Measurements from ENCODE around the gene AKAP9. TPM values are rescaled to one million over a fixed set of nuclear protein-coding genes. Genes with fewer than 3 reads are reported as not detected.

Gene AKAP9
- total RNA-seq, 1 donor from 2014 or later: 37.6 TPM

GRCh38 chr7:92028226-92028625, 87.6 kb downstream of the AKAP9 start:
- no peaks in the 10 kb centered on the region for H3K4me1 Mint-ChIP-seq (ENCODE audit: unreplicated experiment)
- no peak overlapping the region for H3K4me3 Mint-ChIP-seq (ENCODE audit: unreplicated experiment)
- DNase-seq (ENCODE audit: low spot score): no peak
- TF ChIP-seq, protein P1, sequence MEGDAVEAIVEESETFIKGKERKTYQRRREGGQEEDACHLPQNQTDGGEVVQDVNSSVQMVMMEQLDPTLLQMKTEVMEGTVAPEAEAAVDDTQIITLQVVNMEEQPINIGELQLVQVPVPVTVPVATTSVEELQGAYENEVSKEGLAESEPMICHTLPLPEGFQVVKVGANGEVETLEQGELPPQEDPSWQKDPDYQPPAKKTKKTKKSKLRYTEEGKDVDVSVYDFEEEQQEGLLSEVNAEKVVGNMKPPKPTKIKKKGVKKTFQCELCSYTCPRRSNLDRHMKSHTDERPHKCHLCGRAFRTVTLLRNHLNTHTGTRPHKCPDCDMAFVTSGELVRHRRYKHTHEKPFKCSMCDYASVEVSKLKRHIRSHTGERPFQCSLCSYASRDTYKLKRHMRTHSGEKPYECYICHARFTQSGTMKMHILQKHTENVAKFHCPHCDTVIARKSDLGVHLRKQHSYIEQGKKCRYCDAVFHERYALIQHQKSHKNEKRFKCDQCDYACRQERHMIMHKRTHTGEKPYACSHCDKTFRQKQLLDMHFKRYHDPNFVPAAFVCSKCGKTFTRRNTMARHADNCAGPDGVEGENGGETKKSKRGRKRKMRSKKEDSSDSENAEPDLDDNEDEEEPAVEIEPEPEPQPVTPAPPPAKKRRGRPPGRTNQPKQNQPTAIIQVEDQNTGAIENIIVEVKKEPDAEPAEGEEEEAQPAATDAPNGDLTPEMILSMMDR (IDR thresholded peaks at IDR 0.05; ENCODE audit: unreplicated experiment): no peak
- no peak overlapping the region for H3K27ac Mint-ChIP-seq (ENCODE audit: unreplicated experiment)
- H3K36me3 Mint-ChIP-seq (ENCODE audit: low read depth, unreplicated experiment): peaks cover 31% of the 10 kb centered on the region
- H3K27me3 Mint-ChIP-seq (ENCODE audit: unreplicated experiment): no peaks in the 10 kb centered on the region
- peaks cover 5% of the 10 kb centered on the region for H3K9me3 Mint-ChIP-seq (ENCODE audit: unreplicated experiment)

DNA sequence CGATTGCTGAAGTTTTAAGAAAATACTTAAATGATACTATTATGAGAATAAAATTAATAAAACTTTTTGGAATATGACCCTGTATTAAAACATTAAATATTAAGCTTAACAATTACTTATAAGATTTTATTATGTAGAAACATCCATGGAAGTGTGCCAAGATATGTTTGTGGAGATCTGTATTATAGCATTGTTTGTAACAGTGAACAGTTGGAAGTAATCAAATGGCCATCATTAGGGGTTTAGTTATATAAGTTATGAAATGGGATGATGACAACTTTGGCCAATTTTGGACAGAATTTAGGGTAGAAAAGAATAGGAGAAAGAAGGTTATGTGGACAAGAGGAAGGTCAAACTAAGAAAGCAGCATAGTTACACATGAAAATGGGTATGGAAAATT, 88.0 kb downstream of the AKAP9 start:
- Mint-ChIP-seq H3K27me3 (ENCODE audit: unreplicated experiment) (no peaks in the 10 kb centered on the region), H3K36me3 (ENCODE audit: low read depth, unreplicated experiment) (peaks cover 27% of the 10 kb centered on the region), H3K4me1 (ENCODE audit: unreplicated experiment) (no peaks in the 10 kb centered on the region), H3K4me3 (ENCODE audit: unreplicated experiment) (no peak overlapping the region), H3K27ac (ENCODE audit: unreplicated experiment) (no peak overlapping the region), H3K9me3 (ENCODE audit: unreplicated experiment) (peaks cover 5% of the 10 kb centered on the region)
- DNase-seq (ENCODE audit: low spot score): no peak
- TF ChIP-seq, protein P1 (IDR thresholded peaks at IDR 0.05; ENCODE audit: unreplicated experiment): no peak

- H3K4me3 Mint-ChIP-seq (ENCODE audit: unreplicated experiment): no peak overlapping the region
- H3K9me3 Mint-ChIP-seq (ENCODE audit: unreplicated experiment): no peaks in the 10 kb centered on the region
- H3K36me3 Mint-ChIP-seq (ENCODE audit: low read depth, unreplicated experiment): peaks cover 12% of the 10 kb centered on the region
- TF ChIP-seq, protein P1 (IDR thresholded peaks at IDR 0.05; ENCODE audit: unreplicated experiment): no peak
- H3K4me1 Mint-ChIP-seq (ENCODE audit: unreplicated experiment): peaks cover 2% of the 10 kb centered on the region
- no peaks in the 10 kb centered on the region for H3K27me3 Mint-ChIP-seq (ENCODE audit: unreplicated experiment)
- DNase-seq (ENCODE audit: low spot score): no peak
- H3K27ac Mint-ChIP-seq (ENCODE audit: unreplicated experiment): no peak overlapping the region
Measured at GRCh38 chr7:92034116-92034515, 93.5 kb downstream of the AKAP9 start.

GRCh38 chr7:92035576-92035975, 94.9 kb downstream of the AKAP9 start:
- Mint-ChIP-seq H3K36me3 (ENCODE audit: low read depth, unreplicated experiment) (peaks cover 9% of the 10 kb centered on the region), H3K9me3 (ENCODE audit: unreplicated experiment) (no peaks in the 10 kb centered on the region), H3K27ac (ENCODE audit: unreplicated experiment) (peak overlapping the region; percentile 58), H3K4me1 (ENCODE audit: unreplicated experiment) (peaks cover 2% of the 10 kb centered on the region), H3K27me3 (ENCODE audit: unreplicated experiment) (no peaks in the 10 kb centered on the region), H3K4me3 (ENCODE audit: unreplicated experiment) (no peak overlapping the region)
- TF ChIP-seq, protein P1 (IDR thresholded peaks at IDR 0.05; ENCODE audit: unreplicated experiment): no peak
- no peak for DNase-seq (ENCODE audit: low spot score)

- Mint-ChIP-seq H3K4me3 (ENCODE audit: unreplicated experiment) (no peak overlapping the region), H3K9me3 (ENCODE audit: unreplicated experiment) (no peaks in the 10 kb centered on the region), H3K36me3 (ENCODE audit: low read depth, unreplicated experiment) (no peaks in the 10 kb centered on the region), H3K27ac (ENCODE audit: unreplicated experiment) (no peak overlapping the region), H3K4me1 (ENCODE audit: unreplicated experiment) (peaks cover 2% of the 10 kb centered on the region), H3K27me3 (ENCODE audit: unreplicated experiment) (no peaks in the 10 kb centered on the region)
- no peak for DNase-seq (ENCODE audit: low spot score)
- TF ChIP-seq, protein P1 (IDR thresholded peaks at IDR 0.05; ENCODE audit: unreplicated experiment): no peak
Measured at GRCh38 chr7:92039900-92040299, 99.2 kb downstream of the AKAP9 start.

Data from endothelial cell (in vitro differentiated cells).